Sigmoid colon (tissue), 4 donors: Measurements from ENCODE around the gene KL.

ENCODE experiments used
- CTCF ChIP-seq, 4 experiments: fragments of 450-650 bp in 3 of 4; fragments of 200-600 bp in 1 of 4; IDR thresholded peaks; one replicate each; pipeline ENCODE4 v1.5.1; 2016 to 2019; ENCODE audit warnings: antibody characterized with exemption in 4 of 4, mild to moderate bottlenecking in 3 of 4, moderate library complexity in 2 of 4
- EP300 ChIP-seq, 4 donors: sonication (generic); formaldehyde crosslinking; IDR thresholded peaks; one replicate each; pipeline ENCODE4 v1.6.1; 2017; ENCODE audit warnings: antibody characterized with exemption in 4 of 4
- POLR2A ChIP-seq, 2 donors: fragments of 450-650 bp; IDR thresholded peaks; one replicate each; pipeline ENCODE4 v1.6.1; 2016; ENCODE audit warnings: antibody characterized with exemption in 2 of 2, mild to moderate bottlenecking in 2 of 2, moderate library complexity in 2 of 2

- TF ChIP-seq CTCF (IDR thresholded peaks at IDR 0.05) (peak; percentile 22 to 60 (median 51)), POLR2A (IDR thresholded peaks at IDR 0.05) (no peak), EP300 (IDR thresholded peaks at IDR 0.05) (no peak)
Observed at GRCh38 chr13:33017323-33017929, 1.2 kb downstream of the KL start.
